ENCODE data around the gene OS9.

DNA sequence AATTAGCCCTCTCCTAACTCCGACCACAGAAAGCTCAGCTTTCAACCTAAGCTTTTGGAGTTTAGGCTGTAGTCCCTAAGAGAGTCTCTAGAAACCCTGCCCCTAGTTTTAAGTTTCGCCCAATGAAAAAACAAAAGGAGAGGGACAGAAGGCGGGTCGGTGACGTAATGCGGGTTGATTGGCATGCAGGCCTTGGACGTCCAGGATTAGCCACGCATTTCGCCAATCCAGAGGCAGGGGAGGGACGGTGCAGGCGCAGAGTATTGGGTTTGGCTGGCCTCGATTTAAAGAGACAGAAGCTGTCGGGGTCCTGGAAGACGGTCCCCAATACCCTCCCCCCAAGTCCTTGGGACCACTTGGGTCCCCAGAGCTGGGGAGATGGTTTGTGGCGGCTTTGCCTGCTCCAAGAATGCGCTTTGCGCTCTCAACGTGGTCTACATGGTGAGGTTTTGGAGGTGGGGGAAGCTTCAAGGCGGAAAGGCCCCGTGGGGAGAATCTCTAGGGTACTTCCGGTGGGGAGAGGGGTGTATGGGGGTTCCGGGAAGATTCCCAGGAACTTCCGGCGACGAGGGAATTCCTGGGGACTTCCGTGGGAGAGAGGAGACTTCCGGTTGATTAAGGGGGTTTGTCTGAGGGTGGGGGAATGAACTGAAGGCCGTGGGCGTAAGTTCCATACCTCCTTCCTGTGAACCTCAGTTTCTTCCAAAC is 51.0 kb downstream of the OS9 start, which contains the start of gene TSPAN31:
- TF ChIP-seq, protein P1, sequence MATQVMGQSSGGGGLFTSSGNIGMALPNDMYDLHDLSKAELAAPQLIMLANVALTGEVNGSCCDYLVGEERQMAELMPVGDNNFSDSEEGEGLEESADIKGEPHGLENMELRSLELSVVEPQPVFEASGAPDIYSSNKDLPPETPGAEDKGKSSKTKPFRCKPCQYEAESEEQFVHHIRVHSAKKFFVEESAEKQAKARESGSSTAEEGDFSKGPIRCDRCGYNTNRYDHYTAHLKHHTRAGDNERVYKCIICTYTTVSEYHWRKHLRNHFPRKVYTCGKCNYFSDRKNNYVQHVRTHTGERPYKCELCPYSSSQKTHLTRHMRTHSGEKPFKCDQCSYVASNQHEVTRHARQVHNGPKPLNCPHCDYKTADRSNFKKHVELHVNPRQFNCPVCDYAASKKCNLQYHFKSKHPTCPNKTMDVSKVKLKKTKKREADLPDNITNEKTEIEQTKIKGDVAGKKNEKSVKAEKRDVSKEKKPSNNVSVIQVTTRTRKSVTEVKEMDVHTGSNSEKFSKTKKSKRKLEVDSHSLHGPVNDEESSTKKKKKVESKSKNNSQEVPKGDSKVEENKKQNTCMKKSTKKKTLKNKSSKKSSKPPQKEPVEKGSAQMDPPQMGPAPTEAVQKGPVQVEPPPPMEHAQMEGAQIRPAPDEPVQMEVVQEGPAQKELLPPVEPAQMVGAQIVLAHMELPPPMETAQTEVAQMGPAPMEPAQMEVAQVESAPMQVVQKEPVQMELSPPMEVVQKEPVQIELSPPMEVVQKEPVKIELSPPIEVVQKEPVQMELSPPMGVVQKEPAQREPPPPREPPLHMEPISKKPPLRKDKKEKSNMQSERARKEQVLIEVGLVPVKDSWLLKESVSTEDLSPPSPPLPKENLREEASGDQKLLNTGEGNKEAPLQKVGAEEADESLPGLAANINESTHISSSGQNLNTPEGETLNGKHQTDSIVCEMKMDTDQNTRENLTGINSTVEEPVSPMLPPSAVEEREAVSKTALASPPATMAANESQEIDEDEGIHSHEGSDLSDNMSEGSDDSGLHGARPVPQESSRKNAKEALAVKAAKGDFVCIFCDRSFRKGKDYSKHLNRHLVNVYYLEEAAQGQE (IDR thresholded peaks at IDR 0.05), result peak; percentile 29; the same call in 1 of the 2 replicates
- TF ChIP-seq EP300 (IDR thresholded peaks at IDR 0.05) (no peak), MYC (IDR thresholded peaks at IDR 0.05; ENCODE audit: borderline replicate concordance, low read length) (0 out of 2 replicates have a peak, but pooled peaks have one; percentile 29), SMC3 (IDR thresholded peaks at IDR 0.05) (no peak), ZNF302 (CRISPR knock-in tag; IDR thresholded peaks at IDR 0.05) (no peak), MAZ (IDR thresholded peaks at IDR 0.05; ENCODE audit: borderline replicate concordance, low read depth, low read length) (no peak), RFX5 (IDR thresholded peaks at IDR 0.05) (peak; percentile 77; the same call in 1 of the 2 replicates), KDM1A (IDR thresholded peaks at IDR 0.05; ENCODE audit: low read depth) (no peak)
- TF ChIP-seq, protein P2, sequence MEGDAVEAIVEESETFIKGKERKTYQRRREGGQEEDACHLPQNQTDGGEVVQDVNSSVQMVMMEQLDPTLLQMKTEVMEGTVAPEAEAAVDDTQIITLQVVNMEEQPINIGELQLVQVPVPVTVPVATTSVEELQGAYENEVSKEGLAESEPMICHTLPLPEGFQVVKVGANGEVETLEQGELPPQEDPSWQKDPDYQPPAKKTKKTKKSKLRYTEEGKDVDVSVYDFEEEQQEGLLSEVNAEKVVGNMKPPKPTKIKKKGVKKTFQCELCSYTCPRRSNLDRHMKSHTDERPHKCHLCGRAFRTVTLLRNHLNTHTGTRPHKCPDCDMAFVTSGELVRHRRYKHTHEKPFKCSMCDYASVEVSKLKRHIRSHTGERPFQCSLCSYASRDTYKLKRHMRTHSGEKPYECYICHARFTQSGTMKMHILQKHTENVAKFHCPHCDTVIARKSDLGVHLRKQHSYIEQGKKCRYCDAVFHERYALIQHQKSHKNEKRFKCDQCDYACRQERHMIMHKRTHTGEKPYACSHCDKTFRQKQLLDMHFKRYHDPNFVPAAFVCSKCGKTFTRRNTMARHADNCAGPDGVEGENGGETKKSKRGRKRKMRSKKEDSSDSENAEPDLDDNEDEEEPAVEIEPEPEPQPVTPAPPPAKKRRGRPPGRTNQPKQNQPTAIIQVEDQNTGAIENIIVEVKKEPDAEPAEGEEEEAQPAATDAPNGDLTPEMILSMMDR (IDR thresholded peaks at IDR 0.05), result no peak
- TF ChIP-seq, protein P3, sequence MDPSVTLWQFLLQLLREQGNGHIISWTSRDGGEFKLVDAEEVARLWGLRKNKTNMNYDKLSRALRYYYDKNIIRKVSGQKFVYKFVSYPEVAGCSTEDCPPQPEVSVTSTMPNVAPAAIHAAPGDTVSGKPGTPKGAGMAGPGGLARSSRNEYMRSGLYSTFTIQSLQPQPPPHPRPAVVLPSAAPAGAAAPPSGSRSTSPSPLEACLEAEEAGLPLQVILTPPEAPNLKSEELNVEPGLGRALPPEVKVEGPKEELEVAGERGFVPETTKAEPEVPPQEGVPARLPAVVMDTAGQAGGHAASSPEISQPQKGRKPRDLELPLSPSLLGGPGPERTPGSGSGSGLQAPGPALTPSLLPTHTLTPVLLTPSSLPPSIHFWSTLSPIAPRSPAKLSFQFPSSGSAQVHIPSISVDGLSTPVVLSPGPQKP (IDR thresholded peaks at IDR 0.05; ENCODE audit: low read depth, low read length), result no peak

Measured in A549 (cell line).